ENCODE data around the gene HUS1. TPM values are rescaled to one million over a fixed set of nuclear protein-coding genes. Genes with fewer than 3 reads are reported as not detected.
"Not testable (repeated sequence)": the region's sequence is repeated elsewhere in the genome, so short reads cannot be mapped to it uniquely, and the experiment has no call there.

HUS1 gene
- total RNA-seq, 2 donors from 2014 or later = 31.6 to 33.2 TPM

- intact Hi-C loops (cut with DNase I) = loop anchor here (5.0 kb wide), 1 partner anchor 117 kb away; no protein-coding TSS in a partner anchor
- no peak for DNase-seq
- Histone ChIP-seq H3K27ac (no peak overlapping the region), H3K4me3 (no peak overlapping the region), H3K36me3 (no peaks in the 10 kb centered on the region), H3K9me3 (no peaks in the 10 kb centered on the region), H3K9ac (ENCODE audit: low read depth in 2 of 2, low read length in 2 of 2) (no peak overlapping the region), H3K4me1 (peaks cover 4% of the 10 kb centered on the region), H3K27me3 (no peaks in the 10 kb centered on the region)
- no peak for TF ChIP-seq CTCF (IDR thresholded peaks at IDR 0.05)
Measured at GRCh38 chr7:47990592-47990991, 11.2 kb upstream of the HUS1 start.

GRCh38 chr7:47989607-47990400, 10.4 kb upstream of the HUS1 start:
- not testable (repeated sequence) for H3K9me3 ChIP-seq; H3K27ac ChIP-seq; H3K36me3 ChIP-seq; DNase-seq; H3K4me1 ChIP-seq; H3K27me3 ChIP-seq; H3K9ac ChIP-seq (ENCODE audit: low read depth in 2 of 2, low read length in 2 of 2); H3K4me3 ChIP-seq
- intact Hi-C loops (cut with DNase I) = loop anchor here (5.0 kb wide), 2 partner anchors 102 to 117 kb away; no protein-coding TSS in a partner anchor

- TF ChIP-seq CTCF (IDR thresholded peaks at IDR 0.05) = peak; percentile 19
Measured at GRCh38 chr7:47988496-47989386, 9.3 kb upstream of the HUS1 start.

GRCh38 chr7:47982610-47983009, 3.2 kb upstream of the HUS1 start:
- Histone ChIP-seq H3K27me3 (no peaks in the 10 kb centered on the region), H3K36me3 (no peaks in the 10 kb centered on the region), H3K4me1 (no peaks in the 10 kb centered on the region), H3K27ac (no peak overlapping the region), H3K4me3 (no peak overlapping the region), H3K9me3 (no peaks in the 10 kb centered on the region), H3K9ac (ENCODE audit: low read depth in 2 of 2, low read length in 2 of 2) (no peak overlapping the region)
- intact Hi-C loops (cut with DNase I) = no loop called here
- no peak for DNase-seq
- no peak for TF ChIP-seq CTCF (IDR thresholded peaks at IDR 0.05)

More at GRCh38 chr7:47988496-47989386, 9.3 kb upstream of the HUS1 start:
- no peak for DNase-seq
- Histone ChIP-seq H3K4me3 (no peak overlapping the region), H3K27me3 (no peaks in the 10 kb centered on the region), H3K9me3 (no peaks in the 10 kb centered on the region), H3K36me3 (no peaks in the 10 kb centered on the region), H3K4me1 (peaks cover 4% of the 10 kb centered on the region), H3K27ac (no peak overlapping the region), H3K9ac (ENCODE audit: low read depth in 2 of 2, low read length in 2 of 2) (no peak overlapping the region)
- intact Hi-C loops (cut with DNase I) = loop anchor here (5.0 kb wide), 1 partner anchor 104 kb away; no protein-coding TSS in a partner anchor

GRCh38 chr7:47980648-47981047, 1.2 kb upstream of the HUS1 start:
- H3K36me3 ChIP-seq; DNase-seq; H3K9me3 ChIP-seq; H3K9ac ChIP-seq (ENCODE audit: low read depth in 2 of 2, low read length in 2 of 2); intact Hi-C loops (cut with DNase I); H3K27me3 ChIP-seq; H3K4me3 ChIP-seq; H3K27ac ChIP-seq; H3K4me1 ChIP-seq: not testable (repeated sequence)

- DNase-seq = no peak
- H3K4me3 ChIP-seq = peak overlapping the region; percentile 62
- H3K9ac ChIP-seq (ENCODE audit: low read depth in 2 of 2, low read length in 2 of 2) = peak overlapping the region in 1 of 2 donors; percentile 87
- intact Hi-C loops (cut with DNase I) = no loop called here
- peak overlapping the region; percentile 69 for H3K27ac ChIP-seq
- peaks cover 9% of the 10 kb centered on the region for H3K36me3 ChIP-seq
- TF ChIP-seq CTCF (IDR thresholded peaks at IDR 0.05) = no peak
- H3K27me3 ChIP-seq = no peaks in the 10 kb centered on the region
- H3K9me3 ChIP-seq = no peaks in the 10 kb centered on the region
- H3K4me1 ChIP-seq = no peaks in the 10 kb centered on the region
Measured at GRCh38 chr7:47979832-47980181, 392 bp upstream of the HUS1 start.
